ENCODE results near the gene PTGR2.

DNA sequence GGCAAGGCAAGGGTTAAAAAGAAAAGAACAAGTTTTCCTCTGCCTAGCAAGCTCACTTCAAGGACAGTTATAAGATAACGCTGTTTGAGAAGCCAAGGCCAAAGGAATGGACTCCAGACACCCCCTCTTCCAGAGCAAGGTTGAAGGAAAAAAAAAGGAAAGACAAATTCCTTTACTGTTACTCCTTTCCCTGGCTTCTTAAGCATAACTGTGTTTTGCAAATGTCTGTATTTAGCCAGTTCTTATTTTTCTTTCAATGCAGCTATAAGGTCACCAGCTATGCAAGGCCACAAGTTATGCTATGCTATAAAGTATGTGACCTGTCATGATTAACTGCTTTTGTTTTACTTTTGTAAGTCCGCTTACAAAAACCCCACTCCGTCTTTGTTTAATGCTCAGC is 61.6 kb downstream of the PTGR2 start:
- TF ChIP-seq, protein P1, sequence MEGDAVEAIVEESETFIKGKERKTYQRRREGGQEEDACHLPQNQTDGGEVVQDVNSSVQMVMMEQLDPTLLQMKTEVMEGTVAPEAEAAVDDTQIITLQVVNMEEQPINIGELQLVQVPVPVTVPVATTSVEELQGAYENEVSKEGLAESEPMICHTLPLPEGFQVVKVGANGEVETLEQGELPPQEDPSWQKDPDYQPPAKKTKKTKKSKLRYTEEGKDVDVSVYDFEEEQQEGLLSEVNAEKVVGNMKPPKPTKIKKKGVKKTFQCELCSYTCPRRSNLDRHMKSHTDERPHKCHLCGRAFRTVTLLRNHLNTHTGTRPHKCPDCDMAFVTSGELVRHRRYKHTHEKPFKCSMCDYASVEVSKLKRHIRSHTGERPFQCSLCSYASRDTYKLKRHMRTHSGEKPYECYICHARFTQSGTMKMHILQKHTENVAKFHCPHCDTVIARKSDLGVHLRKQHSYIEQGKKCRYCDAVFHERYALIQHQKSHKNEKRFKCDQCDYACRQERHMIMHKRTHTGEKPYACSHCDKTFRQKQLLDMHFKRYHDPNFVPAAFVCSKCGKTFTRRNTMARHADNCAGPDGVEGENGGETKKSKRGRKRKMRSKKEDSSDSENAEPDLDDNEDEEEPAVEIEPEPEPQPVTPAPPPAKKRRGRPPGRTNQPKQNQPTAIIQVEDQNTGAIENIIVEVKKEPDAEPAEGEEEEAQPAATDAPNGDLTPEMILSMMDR (conservative IDR thresholded peaks at IDR 0.05 in 1 of 2, IDR thresholded peaks at IDR 0.05 in 1 of 2; ENCODE audit: low read depth in 1 of 2, low read length in 2 of 2) = no peak
- no peak for TF ChIP-seq EZH2 (IDR thresholded peaks at IDR 0.05; ENCODE audit: low read length, missing control alignments)
